ENCODE data around the gene BCAS1. TPM values are rescaled to one million over a fixed set of nuclear protein-coding genes. Genes with fewer than 3 reads are reported as not detected.

Gene BCAS1
- 1 to 10 TPM; 2.8 to 5.3 (median 4.9) TPM for polyA plus RNA-seq (ENCODE audit: insufficient read length in 4 of 4)

GRCh38 chr20:54070187-54070987, at the start of gene BCAS1:
TSS of gene BCAS1 (minus strand) at chr20:54070594. CDS start at chr20:54058718, 11,876 bp downstream.
- no peak for DNase-seq (ENCODE audit: low read depth in 4 of 4, low spot score in 2 of 4)

GRCh38 chr20:54119744-54120143, 49.4 kb upstream of the BCAS1 start:
- DNase-seq (ENCODE audit: low read depth in 4 of 4, low spot score in 2 of 4), result no peak

- DNase-seq (ENCODE audit: low read depth in 4 of 4, low spot score in 2 of 4), result no peak
Measured at GRCh38 chr20:54118220-54119001, 48.0 kb upstream of the BCAS1 start.

- DNase-seq (ENCODE audit: low read depth in 4 of 4, low spot score in 2 of 4), result no peak
Measured at GRCh38 chr20:54116550-54117235, 46.3 kb upstream of the BCAS1 start.

GRCh38 chr20:54115172-54115854, 44.9 kb upstream of the BCAS1 start:
- DNase-seq (ENCODE audit: low read depth in 4 of 4, low spot score in 2 of 4), result no peak

- no peak for DNase-seq (ENCODE audit: low read depth in 4 of 4, low spot score in 2 of 4)
Measured at GRCh38 chr20:54114109-54114508, 43.7 kb upstream of the BCAS1 start.

- no peak for DNase-seq (ENCODE audit: low read depth in 4 of 4, low spot score in 2 of 4)
Measured at GRCh38 chr20:54113566-54113965, 43.2 kb upstream of the BCAS1 start.

- no peak for DNase-seq (ENCODE audit: low read depth in 4 of 4, low spot score in 2 of 4)
Measured at GRCh38 chr20:54112221-54112884, 42.0 kb upstream of the BCAS1 start.

- DNase-seq (ENCODE audit: low read depth in 4 of 4, low spot score in 2 of 4), result no peak
Measured at GRCh38 chr20:54111460-54111859, 41.1 kb upstream of the BCAS1 start.

- no peak for DNase-seq (ENCODE audit: low read depth in 4 of 4, low spot score in 2 of 4)
Measured at GRCh38 chr20:54110457-54110856, 40.1 kb upstream of the BCAS1 start.

- no peak for DNase-seq (ENCODE audit: low read depth in 4 of 4, low spot score in 2 of 4)
Measured at GRCh38 chr20:54110041-54110440, 39.6 kb upstream of the BCAS1 start.

- no peak for DNase-seq (ENCODE audit: low read depth in 4 of 4, low spot score in 2 of 4)
Measured at GRCh38 chr20:54108817-54109216, 38.4 kb upstream of the BCAS1 start.

GRCh38 chr20:54108326-54108642, 37.9 kb upstream of the BCAS1 start:
- DNase-seq (ENCODE audit: low read depth in 4 of 4, low spot score in 2 of 4), result no peak

- no peak for DNase-seq (ENCODE audit: low read depth in 4 of 4, low spot score in 2 of 4)
Measured at GRCh38 chr20:54107600-54108325, 37.4 kb upstream of the BCAS1 start.

- DNase-seq (ENCODE audit: low read depth in 4 of 4, low spot score in 2 of 4), result no peak
Measured at GRCh38 chr20:54107181-54107580, 36.8 kb upstream of the BCAS1 start.

- no peak for DNase-seq (ENCODE audit: low read depth in 4 of 4, low spot score in 2 of 4)
Measured at GRCh38 chr20:54106162-54106561, 35.8 kb upstream of the BCAS1 start.

GRCh38 chr20:54105653-54106052, 35.3 kb upstream of the BCAS1 start:
- no peak for DNase-seq (ENCODE audit: low read depth in 4 of 4, low spot score in 2 of 4)

- no peak for DNase-seq (ENCODE audit: low read depth in 4 of 4, low spot score in 2 of 4)
Measured at GRCh38 chr20:54104781-54105180, 34.4 kb upstream of the BCAS1 start.

- DNase-seq (ENCODE audit: low read depth in 4 of 4, low spot score in 2 of 4), result no peak
Measured at GRCh38 chr20:54103762-54104600, 33.6 kb upstream of the BCAS1 start.

Data from left renal cortex interstitium (tissue), 4 donors.